Hepatocyte (in vitro differentiated cells): ENCODE measurements around the gene CHRM1.

Source experiments
- CTCF ChIP-seq: fragments of 200-600 bp; sonication (generic); IDR thresholded peaks from 2 replicates; pipeline ENCODE4 v1.5.1; 2016; ENCODE audit warnings: antibody characterized with exemption, mild to moderate bottlenecking; ENCODE audit not compliant: poor library complexity
- EZH2 ChIP-seq: fragments of 200-600 bp; sonication (generic); IDR thresholded peaks from 2 replicates; pipeline ENCODE4 v1.6.1; 2016; ENCODE audit warnings: antibody characterized with exemption, mild to moderate bottlenecking, borderline replicate concordance
- EZH2phosphoT487 ChIP-seq: fragments of 200-600 bp; sonication (generic); IDR thresholded peaks from one replicate; pipeline ENCODE4 v1.6.1; 2018; ENCODE audit warnings: antibody characterized with exemption, mild to moderate bottlenecking, low read depth, moderate library complexity; ENCODE audit not compliant: unreplicated experiment, severe bottlenecking

GRCh38 chr11:62876712-62877111, 44.5 kb downstream of the CHRM1 start:
- no peak for TF ChIP-seq CTCF
- no peak for TF ChIP-seq EZH2
- no peak for TF ChIP-seq EZH2phosphoT487
